GM23338 (cell line): ENCODE measurements around the gene PSKH1. TPM values are rescaled to one million over a fixed set of nuclear protein-coding genes. Genes with fewer than 3 reads are reported as not detected.
A peak's percentile ranks its signal among the peaks of the same experiment; 100 is the strongest.

Experiments used
- ATAC-seq: fragments of 200-7000 bp; cut with Tn5 transposase; 3 replicates; pipeline ENCODE4 v1.9.1; 2020
- DNase-seq: peaks from one replicate; pipeline ENCODE4 v3.0.0-alpha.2; 2015; ENCODE audit warnings: low spot score
- H2AFZ ChIP-seq: fragments of 200-600 bp; sonication (generic); 2 replicates; pipeline ENCODE4 v1.8.0; 2016; ENCODE audit warnings: antibody characterized with exemption, mild to moderate bottlenecking, moderate library complexity
- H3F3A ChIP-seq: fragments of 200-600 bp; sonication (generic); replicated peaks from 2 replicates; pipeline ENCODE4 v1.8.0; 2017; ENCODE audit warnings: antibody characterized with exemption, mixed run types, low read depth
- H3K27ac ChIP-seq: fragments of 200-600 bp; sonication (generic); 2 replicates; pipeline ENCODE4 v1.6.1; 2016; ENCODE audit warnings: low read depth
- H3K27me3 ChIP-seq: fragments of 200-600 bp; sonication (generic); 2 replicates; pipeline ENCODE4 v1.8.0; 2016; ENCODE audit warnings: mild to moderate bottlenecking, mixed run types, moderate library complexity; ENCODE audit not compliant: insufficient read depth
- H3K36me3 ChIP-seq: fragments of 200-600 bp; sonication (generic); 2 replicates; pipeline ENCODE4 v1.8.0; 2016; ENCODE audit warnings: mild to moderate bottlenecking; ENCODE audit not compliant: insufficient read depth
- H3K4me1 ChIP-seq: fragments of 200-600 bp; sonication (generic); 2 replicates; pipeline ENCODE4 v1.8.0; 2016; ENCODE audit warnings: mild to moderate bottlenecking, moderate library complexity; ENCODE audit not compliant: insufficient read depth
- H3K4me2 ChIP-seq: fragments of 200-600 bp; sonication (generic); 2 replicates; pipeline ENCODE4 v1.7.1; 2017; ENCODE audit warnings: mixed run types
- H3K4me3 ChIP-seq: fragments of 200-600 bp; sonication (generic); 2 replicates; pipeline ENCODE4 v1.6.1; 2016; ENCODE audit warnings: mixed run types
- H3K79me2 ChIP-seq: fragments of 200-600 bp; sonication (generic); replicated peaks from 2 replicates; pipeline ENCODE4 v1.8.0; 2017; ENCODE audit warnings: mild to moderate bottlenecking; ENCODE audit not compliant: insufficient read depth
- H3K9me2 ChIP-seq: fragments of 200-600 bp; sonication (generic); 2 replicates; pipeline ENCODE4 v1.8.0; 2017; ENCODE audit not compliant: insufficient read depth
- H4K20me1 ChIP-seq: fragments of 200-600 bp; sonication (generic); replicated peaks from 2 replicates; pipeline ENCODE4 v1.8.0; 2017; ENCODE audit warnings: mild to moderate bottlenecking; ENCODE audit not compliant: insufficient read depth
- H3K27ac Mint-ChIP-seq: 2 replicates; pipeline ENCODE4 v1.8.0; 2020; ENCODE audit warnings: inconsistent platforms, mild to moderate bottlenecking, moderate library complexity, mixed read lengths
- H3K27me3 Mint-ChIP-seq: 3 replicates; pipeline ENCODE4 v1.8.0; 2022; ENCODE audit warnings: low read depth, mild to moderate bottlenecking, moderate library complexity, mixed read lengths, inconsistent platforms; ENCODE audit not compliant: insufficient read depth, poor library complexity
- H3K36me3 Mint-ChIP-seq: 3 replicates; pipeline ENCODE4 v1.8.0; 2021; ENCODE audit warnings: low read depth, mild to moderate bottlenecking, inconsistent platforms, moderate library complexity, mixed read lengths
- H3K4me1 Mint-ChIP-seq: 3 replicates; pipeline ENCODE4 v1.8.0; 2020; ENCODE audit warnings: mild to moderate bottlenecking, inconsistent platforms, mixed read lengths
- H3K4me3 Mint-ChIP-seq: 3 replicates; pipeline ENCODE4 v1.8.0; 2021; ENCODE audit warnings: moderate library complexity, mild to moderate bottlenecking, inconsistent platforms, mixed read lengths
- H3K9me3 Mint-ChIP-seq: 3 replicates; pipeline ENCODE4 v1.8.0; 2020; ENCODE audit warnings: moderate library complexity, mild to moderate bottlenecking, inconsistent platforms, mixed read lengths
- CREB1 ChIP-seq: fragments of 250-450 bp; sonication (Bioruptor Pico); IDR thresholded peaks from 2 replicates; pipeline ENCODE4 v1.5.0; 2020; ENCODE audit warnings: low read depth, mild to moderate bottlenecking, moderate library complexity
- EZH2 ChIP-seq: fragments of 200-600 bp; sonication (generic); IDR thresholded peaks from one replicate; pipeline ENCODE4 v1.8.0; 2017; ENCODE audit warnings: antibody characterized with exemption, mild to moderate bottlenecking, low read depth; ENCODE audit not compliant: unreplicated experiment
- JUNB ChIP-seq: IDR thresholded peaks from one replicate; pipeline ENCODE4 v1.6.1; 2016; ENCODE audit warnings: antibody characterized with exemption; ENCODE audit not compliant: unreplicated experiment
- NANOG ChIP-seq: IDR thresholded peaks from 2 replicates; pipeline ENCODE4 v1.6.1; 2016; ENCODE audit warnings: antibody characterized with exemption, borderline replicate concordance
- POLR2AphosphoS5 ChIP-seq: IDR thresholded peaks from 2 replicates; pipeline ENCODE4 v1.6.1; 2016; ENCODE audit warnings: antibody characterized with exemption, low read depth
- ZNF114 ChIP-seq: fragments of 250-450 bp; sonication (Bioruptor Pico); IDR thresholded peaks from 2 replicates; pipeline ENCODE4 v1.5.0; 2020; ENCODE audit warnings: mild to moderate bottlenecking, moderate library complexity
- ZNF331 ChIP-seq: fragments of 250-450 bp; sonication (Bioruptor Pico); IDR thresholded peaks from 2 replicates; pipeline ENCODE4 v1.5.0; 2020; ENCODE audit warnings: low read depth, mild to moderate bottlenecking, moderate library complexity
- polyA plus RNA-seq: library from polyadenylated mRNA; unstranded; fragments of >200 nt; fragmentation: Nextera tagmentation; extraction: Ambion mirVana; gene quantifications from 2 replicates; pipeline ENCODE4 v1.2.1, GENCODE V29; 2016
- total RNA-seq: library from RNA; depleted of rRNA; stranded (reverse); fragments of >200 nt; shearing (Covaris generic); gene quantifications from 2 replicates; pipeline ENCODE4 v1.2.3, GENCODE V29; 2014
- TF ChIP-seq, protein P1 (sequence below): IDR thresholded peaks from 2 replicates; pipeline ENCODE4 v1.6.1; 2016; ENCODE audit warnings: antibody characterized with exemption
- TF ChIP-seq, protein P2 (sequence below), 2 experiments: fragments of 200-600 bp in 1 of 2; sonication (generic) in 1 of 2; conservative IDR thresholded peaks; 2 replicates each; pipeline versions ENCODE4 v1.5.1 to v1.6.1; 2016 to 2017; ENCODE audit warnings: antibody characterized with exemption in 2 of 2, low read depth in 2 of 2, mild to moderate bottlenecking in 2 of 2, moderate library complexity in 1 of 2

Gene PSKH1
- total and polyA plus RNA-seq, 2 experiments from 2014 or later, result 14.3 to 23.9 TPM

DNA sequence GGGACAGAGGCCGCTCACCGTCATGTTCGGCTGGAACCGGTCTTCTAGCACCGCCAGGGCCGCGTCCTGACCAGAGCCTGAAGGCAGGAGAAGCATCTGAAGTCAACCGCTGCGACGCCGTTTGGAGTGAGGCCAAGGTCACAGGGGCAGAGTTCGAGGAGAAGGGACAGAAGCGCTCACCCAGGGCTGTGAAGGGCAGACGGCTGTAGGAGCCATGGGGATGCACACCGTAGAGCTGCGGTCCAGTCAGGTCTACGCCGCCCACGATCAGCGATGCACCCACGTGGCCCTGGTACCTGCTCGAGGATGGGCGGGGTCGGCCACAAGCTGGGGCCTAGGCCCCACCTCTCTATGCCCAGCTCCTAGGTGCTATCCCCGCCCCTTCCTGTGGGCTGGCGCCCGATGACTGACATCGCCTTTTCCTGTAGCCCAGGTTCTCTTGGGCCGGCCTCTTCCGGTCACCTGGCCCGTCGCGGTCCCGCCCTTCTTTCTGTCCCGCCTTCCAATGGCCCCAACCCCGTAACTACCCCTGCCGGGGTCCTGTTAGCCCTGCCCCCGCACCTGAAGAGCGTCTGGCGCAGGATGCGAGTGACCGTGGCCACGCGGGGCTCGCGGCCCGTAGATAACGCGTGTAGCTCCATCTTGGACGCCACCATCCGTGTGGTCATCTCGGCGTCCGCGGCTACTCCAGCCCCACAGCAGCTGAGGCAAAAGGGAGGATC is 42.5 kb downstream of the PSKH1 start:
- H3K9me2 ChIP-seq, result no peaks in the 10 kb centered on the region
- peaks cover 21% of the 10 kb centered on the region for H3K4me1 Mint-ChIP-seq
- peaks cover 41% of the 10 kb centered on the region for H3K27me3 Mint-ChIP-seq
- H3K36me3 Mint-ChIP-seq, result peaks cover 20% of the 10 kb centered on the region; the same call in 2 of the 3 replicates
- no peaks in the 10 kb centered on the region for H3K36me3 ChIP-seq
- peaks cover 9% of the 10 kb centered on the region; the same call in 1 of the 2 replicates for H3F3A ChIP-seq
- H2AFZ ChIP-seq, result peak overlapping the region; percentile 91
- peaks cover 10% of the 10 kb centered on the region; the same call in 1 of the 2 replicates for H3K4me1 ChIP-seq
- 0 out of 3 replicates have a peak, but pooled peaks cover 3% of the 10 kb centered on the region for H3K9me3 Mint-ChIP-seq
- H3K27ac Mint-ChIP-seq, result peak overlapping the region; percentile 99
- ATAC-seq (peak; percentile 91), DNase-seq (peak; percentile 99)
- peak overlapping the region; percentile 99 for H3K4me2 ChIP-seq
- H4K20me1 ChIP-seq, result peaks cover 3% of the 10 kb centered on the region
- peak overlapping the region; percentile 79; the same call in 1 of the 2 replicates for H3K27ac ChIP-seq
- peak overlapping the region; percentile 100 for H3K4me3 Mint-ChIP-seq
- peak overlapping the region; percentile 98 for H3K4me3 ChIP-seq
- H3K79me2 ChIP-seq, result peaks cover 5% of the 10 kb centered on the region; the same call in 1 of the 2 replicates
- TF ChIP-seq ZNF114 (no peak), EZH2 (no peak), POLR2AphosphoS5 (peak; percentile 95), NANOG (no peak), JUNB (no peak), ZNF331 (CRISPR knock-in tag) (no peak)
- TF ChIP-seq, protein P1, sequence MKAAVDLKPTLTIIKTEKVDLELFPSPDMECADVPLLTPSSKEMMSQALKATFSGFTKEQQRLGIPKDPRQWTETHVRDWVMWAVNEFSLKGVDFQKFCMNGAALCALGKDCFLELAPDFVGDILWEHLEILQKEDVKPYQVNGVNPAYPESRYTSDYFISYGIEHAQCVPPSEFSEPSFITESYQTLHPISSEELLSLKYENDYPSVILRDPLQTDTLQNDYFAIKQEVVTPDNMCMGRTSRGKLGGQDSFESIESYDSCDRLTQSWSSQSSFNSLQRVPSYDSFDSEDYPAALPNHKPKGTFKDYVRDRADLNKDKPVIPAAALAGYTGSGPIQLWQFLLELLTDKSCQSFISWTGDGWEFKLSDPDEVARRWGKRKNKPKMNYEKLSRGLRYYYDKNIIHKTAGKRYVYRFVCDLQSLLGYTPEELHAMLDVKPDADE, result peak; percentile 40; the same call in 1 of the 2 replicates
- H3K27me3 ChIP-seq, result no peaks in the 10 kb centered on the region

DNA sequence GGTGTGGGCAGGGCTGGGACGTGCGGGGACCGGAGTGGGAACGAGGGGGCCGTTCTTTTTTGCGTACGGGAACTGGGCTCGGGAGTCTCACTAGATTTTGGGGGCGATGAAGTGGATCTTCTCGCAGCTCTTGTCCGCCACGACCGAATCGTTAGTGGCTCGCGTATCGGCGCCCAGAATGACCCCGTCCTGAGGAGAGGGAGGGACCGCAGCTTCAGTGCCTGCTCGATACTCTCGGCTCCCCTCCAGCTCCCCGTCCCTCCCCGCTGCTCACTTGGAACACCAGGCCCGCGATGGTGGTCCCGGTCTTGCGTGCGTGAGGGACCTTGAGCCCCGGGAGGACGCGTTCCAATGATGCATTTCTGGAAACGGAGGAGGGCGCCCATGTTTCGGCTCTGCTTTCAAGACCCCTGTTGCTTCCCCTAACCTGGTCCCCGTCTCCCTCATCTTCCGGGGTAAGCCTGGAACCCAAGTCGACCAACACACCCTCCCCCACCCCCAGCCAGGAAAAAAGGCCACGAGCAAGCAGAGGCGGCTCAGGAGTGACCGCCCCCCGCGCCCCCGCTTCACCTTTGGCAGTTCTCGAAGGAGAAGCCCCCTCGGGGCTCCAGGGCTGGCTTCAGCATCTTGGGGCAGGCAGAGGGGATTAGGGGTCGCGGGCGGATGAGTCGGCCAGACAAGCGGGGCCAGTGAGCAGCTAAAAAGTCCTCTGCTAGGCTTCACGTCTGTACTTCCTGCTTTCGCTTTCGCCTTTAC is 43.2 kb downstream of the PSKH1 start, which contains the start of gene PSMB10:
Gene PSMB10 (minus strand): TSS at position 727 of the 756 bp plus-strand sequence. CDS start 101 bp downstream, at position 626.
- peak within 1 kb of the TSS; percentile 87; the same call in 1 of the 2 replicates for H2AFZ ChIP-seq
- peak; percentile 63 for DNase-seq
- H3K27ac ChIP-seq, result peak within 1 kb of the TSS; percentile 79; the same call in 1 of the 2 replicates

More for the DNA sequence above, 43.2 kb downstream of the PSKH1 start, which contains the start of gene PSMB10:
- H3K36me3 Mint-ChIP-seq, result peaks cover 20% of the 10 kb centered on the region; the same call in 2 of the 3 replicates
- H3K4me1 ChIP-seq, result peaks cover 10% of the 10 kb centered on the region; the same call in 1 of the 2 replicates
- peaks cover 8% of the 10 kb centered on the region for H4K20me1 ChIP-seq
- peak within 1 kb of the TSS; percentile 100 for H3K4me3 Mint-ChIP-seq
- H3K79me2 ChIP-seq, result peaks cover 5% of the 10 kb centered on the region; the same call in 1 of the 2 replicates
- H3K9me2 ChIP-seq, result no peaks in the 10 kb centered on the region
- TF ChIP-seq, protein P2, sequence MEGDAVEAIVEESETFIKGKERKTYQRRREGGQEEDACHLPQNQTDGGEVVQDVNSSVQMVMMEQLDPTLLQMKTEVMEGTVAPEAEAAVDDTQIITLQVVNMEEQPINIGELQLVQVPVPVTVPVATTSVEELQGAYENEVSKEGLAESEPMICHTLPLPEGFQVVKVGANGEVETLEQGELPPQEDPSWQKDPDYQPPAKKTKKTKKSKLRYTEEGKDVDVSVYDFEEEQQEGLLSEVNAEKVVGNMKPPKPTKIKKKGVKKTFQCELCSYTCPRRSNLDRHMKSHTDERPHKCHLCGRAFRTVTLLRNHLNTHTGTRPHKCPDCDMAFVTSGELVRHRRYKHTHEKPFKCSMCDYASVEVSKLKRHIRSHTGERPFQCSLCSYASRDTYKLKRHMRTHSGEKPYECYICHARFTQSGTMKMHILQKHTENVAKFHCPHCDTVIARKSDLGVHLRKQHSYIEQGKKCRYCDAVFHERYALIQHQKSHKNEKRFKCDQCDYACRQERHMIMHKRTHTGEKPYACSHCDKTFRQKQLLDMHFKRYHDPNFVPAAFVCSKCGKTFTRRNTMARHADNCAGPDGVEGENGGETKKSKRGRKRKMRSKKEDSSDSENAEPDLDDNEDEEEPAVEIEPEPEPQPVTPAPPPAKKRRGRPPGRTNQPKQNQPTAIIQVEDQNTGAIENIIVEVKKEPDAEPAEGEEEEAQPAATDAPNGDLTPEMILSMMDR (conservative IDR thresholded peaks at IDR 0.05; ENCODE audit: low read depth in 2 of 2), result peak in 1 of 2 experiments; percentile 21; a peak in 1 of 4 replicates
- no peak for TF ChIP-seq CREB1 (CRISPR knock-in tag)
- ATAC-seq, result peak; percentile 10
- peak within 1 kb of the TSS; percentile 98 for H3K4me3 ChIP-seq
- H3K27ac Mint-ChIP-seq, result peak within 1 kb of the TSS; percentile 99
- H3K4me2 ChIP-seq, result peak within 1 kb of the TSS; percentile 99
- peaks cover 21% of the 10 kb centered on the region for H3K4me1 Mint-ChIP-seq
- no peaks in the 10 kb centered on the region for H3K27me3 ChIP-seq
- H3F3A ChIP-seq, result peaks cover 9% of the 10 kb centered on the region
- H3K36me3 ChIP-seq, result peaks cover 2% of the 10 kb centered on the region; the same call in 1 of the 2 replicates
- H3K27me3 Mint-ChIP-seq, result peaks cover 40% of the 10 kb centered on the region
- 0 out of 3 replicates have a peak, but pooled peaks cover 3% of the 10 kb centered on the region for H3K9me3 Mint-ChIP-seq
